HCT116 (cell line): Measurements from ENCODE around the gene ADGRL3.

Experiments
- EZH2 ChIP-seq: fragments of 200-600 bp; sonication (generic); IDR thresholded peaks from 2 replicates; pipeline ENCODE4 v1.6.1; 2017; ENCODE audit warnings: antibody characterized with exemption, mixed run types
- EZH2phosphoT487 ChIP-seq: fragments of 200-600 bp; IDR thresholded peaks from 2 replicates; pipeline ENCODE4 v1.6.1; 2018; ENCODE audit warnings: antibody characterized with exemption, borderline replicate concordance
- POLR2A ChIP-seq: IDR thresholded peaks from 2 replicates; pipeline ENCODE4 v1.7.0; 2011; ENCODE audit warnings: borderline replicate concordance; ENCODE audit not compliant: insufficient read depth, insufficient read length; ENCODE audit errors: extremely low read depth
- RAD21 ChIP-seq: IDR thresholded peaks from 2 replicates; pipeline ENCODE4 v1.6.1; 2012; ENCODE audit warnings: low read depth, mild to moderate bottlenecking
- SP1 ChIP-seq: IDR thresholded peaks from 2 replicates; pipeline ENCODE4 v1.6.1; 2012; ENCODE audit warnings: low read depth
- TCF7L2 ChIP-seq: IDR thresholded peaks from 2 replicates; pipeline ENCODE4 v1.7.0; 2011; ENCODE audit warnings: borderline replicate concordance, inconsistent platforms; ENCODE audit not compliant: insufficient read depth, insufficient read length; ENCODE audit errors: extremely low read depth
- YY1 ChIP-seq: IDR thresholded peaks from 2 replicates; pipeline ENCODE4 v1.6.1; 2011; ENCODE audit warnings: low read length, low read depth, moderate library complexity, mild to moderate bottlenecking; ENCODE audit not compliant: insufficient replicate concordance; ENCODE audit errors: extremely low read depth
- ZNF274 ChIP-seq: fragments of 200-500 bp; sonication (Bioruptor generic); IDR thresholded peaks from 2 replicates; pipeline ENCODE4 v1.6.1; 2014; ENCODE audit warnings: mild to moderate bottlenecking, low read depth, low read length, inconsistent platforms
- TF ChIP-seq, protein P1 (sequence below), 3 experiments: fragments of 200-600 bp in 1 of 3; sonication (generic) in 1 of 3; IDR thresholded peaks in 2 of 3; conservative IDR thresholded peaks in 1 of 3; 2 replicates each; pipeline ENCODE4 v1.5.1; 2012 to 2017; ENCODE audit warnings: low read depth in 2 of 3, low read length in 2 of 3, antibody characterized with exemption in 1 of 3, borderline replicate concordance in 1 of 3, control low read depth in 1 of 3, mild to moderate bottlenecking in 1 of 3, mixed read lengths in 1 of 3, mixed run types in 1 of 3, moderate library complexity in 1 of 3; ENCODE audit not compliant: insufficient read depth in 1 of 3
- TF ChIP-seq, protein P2 (sequence below): IDR thresholded peaks from 2 replicates; pipeline ENCODE4 v1.6.1; 2012
- TF ChIP-seq, protein P3 (sequence below): IDR thresholded peaks from 2 replicates; pipeline ENCODE4 v1.6.1; 2012

- TF ChIP-seq, protein P1, sequence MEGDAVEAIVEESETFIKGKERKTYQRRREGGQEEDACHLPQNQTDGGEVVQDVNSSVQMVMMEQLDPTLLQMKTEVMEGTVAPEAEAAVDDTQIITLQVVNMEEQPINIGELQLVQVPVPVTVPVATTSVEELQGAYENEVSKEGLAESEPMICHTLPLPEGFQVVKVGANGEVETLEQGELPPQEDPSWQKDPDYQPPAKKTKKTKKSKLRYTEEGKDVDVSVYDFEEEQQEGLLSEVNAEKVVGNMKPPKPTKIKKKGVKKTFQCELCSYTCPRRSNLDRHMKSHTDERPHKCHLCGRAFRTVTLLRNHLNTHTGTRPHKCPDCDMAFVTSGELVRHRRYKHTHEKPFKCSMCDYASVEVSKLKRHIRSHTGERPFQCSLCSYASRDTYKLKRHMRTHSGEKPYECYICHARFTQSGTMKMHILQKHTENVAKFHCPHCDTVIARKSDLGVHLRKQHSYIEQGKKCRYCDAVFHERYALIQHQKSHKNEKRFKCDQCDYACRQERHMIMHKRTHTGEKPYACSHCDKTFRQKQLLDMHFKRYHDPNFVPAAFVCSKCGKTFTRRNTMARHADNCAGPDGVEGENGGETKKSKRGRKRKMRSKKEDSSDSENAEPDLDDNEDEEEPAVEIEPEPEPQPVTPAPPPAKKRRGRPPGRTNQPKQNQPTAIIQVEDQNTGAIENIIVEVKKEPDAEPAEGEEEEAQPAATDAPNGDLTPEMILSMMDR (IDR thresholded peaks at IDR 0.05 in 2 of 3, conservative IDR thresholded peaks at IDR 0.05 in 1 of 3; ENCODE audit: borderline replicate concordance in 1 of 3, insufficient read depth in 1 of 3, low read depth in 2 of 3, low read length in 2 of 3): no peak
- TF ChIP-seq POLR2A (no peak), EZH2phosphoT487 (no peak), EZH2 (no peak), RAD21 (no peak), YY1 (no peak), ZNF274 (no peak), TCF7L2 (no peak), SP1 (no peak)
- TF ChIP-seq, protein P2, sequence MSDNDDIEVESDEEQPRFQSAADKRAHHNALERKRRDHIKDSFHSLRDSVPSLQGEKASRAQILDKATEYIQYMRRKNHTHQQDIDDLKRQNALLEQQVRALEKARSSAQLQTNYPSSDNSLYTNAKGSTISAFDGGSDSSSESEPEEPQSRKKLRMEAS: no peak
- TF ChIP-seq, protein P3, sequence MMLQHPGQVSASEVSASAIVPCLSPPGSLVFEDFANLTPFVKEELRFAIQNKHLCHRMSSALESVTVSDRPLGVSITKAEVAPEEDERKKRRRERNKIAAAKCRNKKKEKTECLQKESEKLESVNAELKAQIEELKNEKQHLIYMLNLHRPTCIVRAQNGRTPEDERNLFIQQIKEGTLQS: no peak
These were observed 211.1 kb downstream of the ADGRL3 start for GRCh38 chr4:61411241-61411640.
